ENCODE data around the gene ARHGEF17.

Gene ARHGEF17

GRCh38 chr11:73391665-73392064, 83.6 kb downstream of the ARHGEF17 start:
- no peak overlapping the region for H3K27ac ChIP-seq
- TF ChIP-seq ZFX (IDR thresholded peaks at IDR 0.05) = no peak
- TF ChIP-seq CTCF (conservative IDR thresholded peaks at IDR 0.05) = no peak

GRCh38 chr11:73392108-73393010, 84.3 kb downstream of the ARHGEF17 start:
- H3K27ac ChIP-seq = no peak overlapping the region
- TF ChIP-seq CTCF (conservative IDR thresholded peaks at IDR 0.05) (no peak), ZFX (IDR thresholded peaks at IDR 0.05) (no peak)

- no peak overlapping the region for H3K27ac ChIP-seq
- TF ChIP-seq CTCF (conservative IDR thresholded peaks at IDR 0.05) (no peak), ZFX (IDR thresholded peaks at IDR 0.05) (no peak)
Measured at GRCh38 chr11:73393011-73393380, 84.9 kb downstream of the ARHGEF17 start.

- peak; percentile 89 for TF ChIP-seq CTCF (conservative IDR thresholded peaks at IDR 0.05)
- no peak for TF ChIP-seq ZFX (IDR thresholded peaks at IDR 0.05)
- no peak overlapping the region for H3K27ac ChIP-seq
Measured at GRCh38 chr11:73393479-73394415, 85.7 kb downstream of the ARHGEF17 start.

GRCh38 chr11:73394416-73395296, 86.6 kb downstream of the ARHGEF17 start:
- H3K27ac ChIP-seq = no peak overlapping the region
- TF ChIP-seq ZFX (IDR thresholded peaks at IDR 0.05) = no peak
- TF ChIP-seq CTCF (conservative IDR thresholded peaks at IDR 0.05) = no peak

- no peak overlapping the region for H3K27ac ChIP-seq
Measured at GRCh38 chr11:73395297-73396208, 87.5 kb downstream of the ARHGEF17 start.

More at GRCh38 chr11:73395297-73396208, 87.5 kb downstream of the ARHGEF17 start:
- TF ChIP-seq CTCF (conservative IDR thresholded peaks at IDR 0.05) (no peak), ZFX (IDR thresholded peaks at IDR 0.05) (no peak)

All from C4-2B (cell line).